IMR-90 (cell line): ENCODE measurements around the gene MPZL1.

Experiments used
- CEBPB ChIP-seq: IDR thresholded peaks from 2 replicates; pipeline ENCODE4 v1.6.1; 2012; ENCODE audit warnings: low read depth, low read length, improper control_type of control experiment
- CTCF ChIP-seq: conservative IDR thresholded peaks from 2 replicates; pipeline ENCODE4 v1.5.1; 2012; ENCODE audit warnings: mild to moderate bottlenecking, low read depth, low read length, improper control_type of control experiment
- SMC3 ChIP-seq: fragments of 150-350 bp; IDR thresholded peaks from 2 replicates; pipeline ENCODE4 v1.6.1; 2016; ENCODE audit warnings: low read depth, mild to moderate bottlenecking, antibody characterized with exemption, low read length, moderate library complexity

- TF ChIP-seq CEBPB: no peak
- TF ChIP-seq CTCF: no peak
- no peak for TF ChIP-seq SMC3
These were observed 31.7 kb upstream of the MPZL1 start for GRCh38 chr1:167690053-167690452.
